Psoas muscle (tissue), 8 donors: ENCODE measurements around the gene TACR2. TPM values are rescaled to one million over a fixed set of nuclear protein-coding genes. Genes with fewer than 3 reads are reported as not detected.
A peak's percentile ranks its signal among the peaks of the same experiment; 100 is the strongest.

ENCODE experiments used
- ATAC-seq, 4 donors: fragments of 200-7000 bp; cut with Tn5 transposase; one replicate each; pipeline ENCODE4 v1.9.1; 2020; ENCODE audit warnings: moderate library complexity in 3 of 4, mild to moderate bottlenecking in 2 of 4
- DNase-seq, 2 donors: peaks; one replicate each; pipeline ENCODE4 v3.0.0-alpha.2; 2020
- H3K27ac ChIP-seq: fragments of 200-600 bp; one replicate; pipeline ENCODE4 v1.8.0; 2022
- H3K27me3 ChIP-seq, 3 donors: fragments of 200-600 bp in 1 of 3; one replicate each; pipeline versions ENCODE4 v1.6.1 to v1.8.0; 2013 to 2022; ENCODE audit warnings: low read length in 2 of 3, mild to moderate bottlenecking in 2 of 3, moderate library complexity in 1 of 3; ENCODE audit not compliant: insufficient read depth in 3 of 3
- H3K36me3 ChIP-seq, 2 donors: fragments of 200-600 bp in 1 of 2; one replicate each; pipeline versions ENCODE4 v1.6.1 to v1.8.0; 2013 to 2022; ENCODE audit warnings: low read depth in 1 of 2, mild to moderate bottlenecking in 1 of 2, moderate library complexity in 1 of 2; ENCODE audit not compliant: insufficient read depth in 1 of 2
- H3K4me1 ChIP-seq: fragments of 200-600 bp; one replicate; pipeline ENCODE4 v1.8.0; 2022
- H3K4me3 ChIP-seq: fragments of 200-600 bp; one replicate; pipeline ENCODE4 v1.8.0; 2022; ENCODE audit warnings: mild to moderate bottlenecking
- H3K9me3 ChIP-seq: fragments of 200-600 bp; one replicate; pipeline ENCODE4 v1.8.0; 2022
- WGBS, 3 donors: extraction: QIAGEN DNeasy Blood & Tissue Kit; methylation state at CpG; one replicate each; pipeline versions ENCODE4 v1.1.6 to v1.1.7; 2013; 5-methylcytosine and 5-hydroxymethylcytosine counted together
- intact Hi-C, 2 donors: fragments of 100-400 bp; cut with DNase I; formaldehyde crosslinking; loops; one replicate each; pipeline versions ENCODE4 v1.11.0 to v1.14.2; 2022
- polyA plus RNA-seq, 3 donors: library from polyadenylated mRNA; stranded (reverse); fragments of 200-250 nt; gene quantifications; one replicate each; pipeline ENCODE4 v1.2.3, GENCODE V29; 2013
- total RNA-seq, 4 donors: library from RNA; stranded (reverse); fragmentation: NEBNext Ultra II Directional in 2 of 4; extraction: Animal tissue kit (Norgen Biotek cat#: 25700) in 2 of 4; gene quantifications; one replicate each; pipeline versions ENCODE4 v1.2.1 to v1.2.4, GENCODE V29; 2021 to 2023
- TF ChIP-seq, protein P1 (sequence below): fragments of 200-600 bp; IDR thresholded peaks from one replicate; pipeline ENCODE4 v1.8.0; 2022; ENCODE audit warnings: antibody characterized with exemption
- donor health status: healthy with polysubstance abuse.
- donor health status: DM: no; HTN: no; CAD: no; lungs with moderate emphysema.
- donor health status: Bipolar disorder and iron deficiency.
- donor health status: healthy.
- donor health status: DM: yes; HTN: yes; CAD: no.
- donor health status: DM: no; HTN: no; CAD: no.
- donor health status: DM: no; HTN: no; CAD: no.
- donor health status: DM: yes; HTN: yes; CAD: no.

Gene TACR2
- total and polyA plus RNA-seq, 7 donors, result 0.21 to 0.61 (median 0.25) TPM

DNA sequence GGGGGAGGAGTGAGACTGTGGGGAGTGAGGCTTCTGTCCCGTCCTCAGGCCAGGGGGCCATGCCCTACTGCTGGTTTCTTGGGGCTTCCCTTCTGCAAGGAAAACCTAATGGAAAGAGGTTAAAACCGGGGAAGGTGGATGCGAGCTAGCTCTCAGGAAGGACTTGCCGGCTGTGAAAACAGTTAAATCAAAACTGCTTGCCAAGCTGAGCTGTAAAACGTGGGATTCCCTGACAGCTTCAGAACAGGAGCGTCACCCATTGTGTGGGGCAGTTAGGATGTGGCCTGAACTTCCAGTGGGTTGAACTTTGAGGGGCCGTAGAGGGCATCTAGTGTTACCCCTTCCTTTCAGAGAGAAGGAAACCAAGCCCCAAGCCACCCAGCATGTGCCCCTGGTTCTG, 47.7 kb upstream of the TACR2 start:
- peak overlapping the region; percentile 87 for H3K27ac ChIP-seq
- H3K9me3 ChIP-seq, result no peaks in the 10 kb centered on the region
- no peak overlapping the region for H3K4me3 ChIP-seq
- TF ChIP-seq, protein P1, sequence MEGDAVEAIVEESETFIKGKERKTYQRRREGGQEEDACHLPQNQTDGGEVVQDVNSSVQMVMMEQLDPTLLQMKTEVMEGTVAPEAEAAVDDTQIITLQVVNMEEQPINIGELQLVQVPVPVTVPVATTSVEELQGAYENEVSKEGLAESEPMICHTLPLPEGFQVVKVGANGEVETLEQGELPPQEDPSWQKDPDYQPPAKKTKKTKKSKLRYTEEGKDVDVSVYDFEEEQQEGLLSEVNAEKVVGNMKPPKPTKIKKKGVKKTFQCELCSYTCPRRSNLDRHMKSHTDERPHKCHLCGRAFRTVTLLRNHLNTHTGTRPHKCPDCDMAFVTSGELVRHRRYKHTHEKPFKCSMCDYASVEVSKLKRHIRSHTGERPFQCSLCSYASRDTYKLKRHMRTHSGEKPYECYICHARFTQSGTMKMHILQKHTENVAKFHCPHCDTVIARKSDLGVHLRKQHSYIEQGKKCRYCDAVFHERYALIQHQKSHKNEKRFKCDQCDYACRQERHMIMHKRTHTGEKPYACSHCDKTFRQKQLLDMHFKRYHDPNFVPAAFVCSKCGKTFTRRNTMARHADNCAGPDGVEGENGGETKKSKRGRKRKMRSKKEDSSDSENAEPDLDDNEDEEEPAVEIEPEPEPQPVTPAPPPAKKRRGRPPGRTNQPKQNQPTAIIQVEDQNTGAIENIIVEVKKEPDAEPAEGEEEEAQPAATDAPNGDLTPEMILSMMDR, result no peak
- no peaks in the 10 kb centered on the region for H3K27me3 ChIP-seq
- WGBS, 3 donors, result 48 to 52% (median 50%) methylated on average over 7 of the region's 7 CpGs
- H3K4me1 ChIP-seq, result peaks cover 72% of the 10 kb centered on the region
- peak in 3 of 4 donors; percentile 0 to 13 (median 7) for ATAC-seq
- H3K36me3 ChIP-seq, result no peaks in the 10 kb centered on the region
- no peak for DNase-seq
- intact Hi-C loops, result no loop called here

DNA sequence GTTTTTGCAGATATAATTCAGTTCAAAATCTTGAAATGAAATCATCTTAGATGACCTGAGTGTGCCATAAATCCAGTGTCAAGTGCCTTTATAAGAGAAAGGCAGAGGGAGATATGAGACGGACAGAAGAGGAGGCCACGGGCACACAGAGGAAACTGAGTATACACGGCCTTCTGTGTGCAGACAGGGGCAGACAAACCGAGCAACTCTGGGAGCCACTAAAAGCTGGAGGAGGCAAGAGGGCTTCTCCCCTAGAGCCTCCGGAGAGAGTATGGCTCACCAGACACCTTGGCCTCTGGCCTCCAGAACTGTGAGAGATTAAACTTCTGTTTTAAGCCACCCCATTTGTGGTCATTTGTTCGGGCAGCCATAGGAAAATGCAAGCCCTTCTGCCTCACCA, 47.2 kb upstream of the TACR2 start:
- Histone ChIP-seq H3K9me3 (no peaks in the 10 kb centered on the region), H3K27me3 (no peaks in the 10 kb centered on the region), H3K4me1 (peaks cover 72% of the 10 kb centered on the region), H3K4me3 (no peak overlapping the region), H3K27ac (peak overlapping the region; percentile 87), H3K36me3 (no peaks in the 10 kb centered on the region)
- intact Hi-C loops, result no loop called here
- ATAC-seq, result no peak
- DNase-seq, result no peak
- 47 to 64% (median 57%) methylated on average over 6 of the region's 6 CpGs for WGBS, 3 donors
- TF ChIP-seq, protein P1, result no peak

DNA sequence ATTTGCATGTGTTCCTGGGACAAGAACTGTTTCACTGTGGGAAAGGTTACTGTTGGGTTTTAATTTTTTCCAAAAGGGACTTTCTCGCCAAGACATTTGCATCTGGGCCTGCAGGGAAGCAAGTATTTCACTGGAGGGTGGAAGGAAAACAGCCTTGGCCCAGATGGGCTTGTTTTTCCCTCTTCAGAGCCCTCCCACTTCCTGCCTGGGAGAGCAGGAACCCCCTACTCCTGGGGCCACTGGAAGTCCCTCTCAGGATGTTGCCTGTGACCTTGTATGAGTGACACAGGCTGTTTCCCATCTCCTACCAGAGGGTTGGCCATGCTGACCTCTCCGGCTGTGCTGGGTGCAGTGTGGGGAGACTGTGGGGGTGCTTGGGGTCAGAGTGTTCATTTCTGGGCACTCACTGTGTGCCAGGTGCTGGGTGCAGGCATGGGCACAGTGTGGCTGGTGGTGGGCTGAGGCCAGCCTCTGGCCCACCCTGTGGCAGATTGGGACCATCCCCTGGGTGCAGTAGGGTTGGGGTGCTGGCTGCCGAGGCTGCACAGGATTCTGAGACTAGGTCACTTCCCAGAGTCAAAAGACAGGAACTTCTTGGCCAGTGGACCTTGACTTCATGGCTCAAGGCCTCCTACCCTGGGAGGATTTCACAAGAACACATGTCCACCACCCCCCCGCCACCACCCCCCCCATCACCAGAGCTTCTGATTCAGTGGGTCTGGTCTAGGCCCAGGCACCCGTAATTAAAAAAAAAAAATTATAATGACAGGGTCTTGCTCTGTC, 44.7 kb upstream of the TACR2 start:
- TF ChIP-seq, protein P1, result no peak
- Histone ChIP-seq H3K4me3 (no peak overlapping the region), H3K36me3 (no peaks in the 10 kb centered on the region), H3K4me1 (peaks cover 86% of the 10 kb centered on the region), H3K27me3 (no peaks in the 10 kb centered on the region), H3K9me3 (no peaks in the 10 kb centered on the region), H3K27ac (peak overlapping the region; percentile 91)
- ATAC-seq (no peak), DNase-seq (no peak)
- 56 to 64% (median 63%) methylated on average over 5 of the region's 5 CpGs for WGBS, 3 donors
- intact Hi-C loops, result no loop called here

DNA sequence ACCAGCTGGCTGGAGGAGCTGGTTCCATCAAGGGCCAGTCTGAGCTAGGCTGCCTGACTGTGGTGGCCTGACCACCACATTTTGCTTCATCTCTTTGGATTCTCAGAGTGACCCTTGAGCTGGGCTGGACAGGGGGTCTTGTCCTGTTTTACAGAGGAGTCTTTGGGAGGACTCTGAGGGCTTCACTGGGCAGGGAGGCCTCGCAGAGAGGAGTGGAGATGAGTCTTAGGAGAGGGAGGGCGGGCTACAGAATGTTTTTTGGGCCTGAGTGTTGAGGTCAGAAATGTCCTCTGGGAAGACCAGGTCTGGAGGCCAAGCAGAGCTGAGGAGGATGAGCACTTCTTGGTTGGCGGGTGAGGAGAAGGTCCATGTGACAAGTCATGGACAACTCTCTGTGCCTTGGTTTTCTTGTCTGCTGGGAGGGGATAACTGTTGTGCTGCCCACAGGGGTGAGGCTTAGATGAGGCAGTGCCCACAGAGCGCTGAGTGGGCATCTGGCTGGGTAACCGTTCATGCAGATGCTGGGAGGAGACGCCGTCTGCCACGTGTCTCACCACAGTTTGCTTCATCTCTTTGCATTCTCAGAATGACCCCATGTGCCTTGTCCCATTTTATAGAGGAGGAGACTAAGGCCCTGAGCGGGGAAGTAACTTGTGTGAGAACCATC, 44.0 kb upstream of the TACR2 start:
- intact Hi-C loops, result no loop called here
- H3K4me3 ChIP-seq, result no peak overlapping the region
- H3K9me3 ChIP-seq, result no peaks in the 10 kb centered on the region
- H3K36me3 ChIP-seq, result no peaks in the 10 kb centered on the region
- H3K4me1 ChIP-seq, result peaks cover 86% of the 10 kb centered on the region
- ATAC-seq, result no peak
- H3K27ac ChIP-seq, result peak overlapping the region; percentile 91
- 63 to 73% (median 65%) methylated on average over 9 of the region's 9 CpGs for WGBS, 3 donors
- TF ChIP-seq, protein P1, result no peak
- no peaks in the 10 kb centered on the region for H3K27me3 ChIP-seq
- no peak for DNase-seq
